ENCODE results near the gene TFB1M.
"Not testable (repeated sequence)": the region's sequence is repeated elsewhere in the genome, so short reads cannot be mapped to it uniquely, and the experiment has no call there.

The TFB1M gene

DNA sequence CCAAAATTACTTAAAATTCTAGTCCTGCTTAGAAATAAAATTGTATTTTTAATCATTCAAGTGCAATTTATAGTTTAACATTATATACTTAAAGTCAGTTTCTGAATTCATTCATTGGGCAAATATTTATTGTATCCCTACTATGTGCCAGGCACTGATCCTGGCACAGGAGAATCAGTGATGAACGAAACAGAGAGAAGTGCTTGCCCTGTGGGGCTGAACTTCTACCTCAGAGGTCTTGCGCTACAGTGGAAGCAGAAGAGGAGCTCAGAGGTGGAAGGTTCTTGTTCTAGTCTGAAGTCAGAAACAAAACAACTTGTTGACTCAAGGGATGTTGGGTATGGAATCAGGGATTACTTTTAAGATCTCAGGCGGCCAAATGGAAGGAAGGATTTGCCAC, 44.5 kb downstream of the TFB1M start:
- no peak overlapping the region for H3K4me3 ChIP-seq (ENCODE audit: low read depth, low read length)
- DNase-seq (ENCODE audit: low read depth): no peak

DNA sequence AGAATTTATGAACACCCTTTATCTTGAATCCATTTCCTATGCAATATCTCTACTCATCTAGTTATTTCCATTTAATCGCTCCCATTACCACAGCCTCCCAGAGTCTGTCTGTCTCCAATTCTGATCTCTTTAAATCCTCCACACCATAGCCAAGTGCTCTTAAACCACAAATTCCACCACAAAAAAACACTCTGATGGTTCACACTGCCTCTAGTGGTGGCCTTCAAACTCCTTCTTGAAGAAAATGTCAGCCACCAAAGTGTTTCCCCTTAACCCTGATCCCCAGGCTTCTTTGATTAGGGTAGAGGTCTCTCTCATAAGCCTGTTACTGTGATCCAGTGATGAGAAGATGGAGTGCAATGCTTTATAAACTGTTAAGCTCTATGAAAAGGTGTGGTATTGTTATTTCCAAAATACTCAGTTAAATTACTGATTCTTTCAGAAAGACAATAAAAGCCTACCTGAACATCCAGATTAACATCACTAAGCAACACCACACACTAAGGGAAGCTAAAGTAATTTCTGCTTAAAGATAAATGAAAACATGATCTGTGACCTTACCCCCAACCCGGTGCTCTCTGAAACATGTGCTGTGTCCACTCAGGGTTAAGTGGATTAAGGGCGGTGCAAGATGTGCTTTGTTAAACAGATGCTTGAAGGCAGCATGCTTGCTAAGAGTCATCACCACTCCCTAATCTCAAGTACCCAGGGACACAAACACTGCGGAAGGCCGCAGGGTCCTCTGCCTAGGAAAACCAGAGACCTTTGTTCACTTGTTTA, 46.0 kb downstream of the TFB1M start:
- not testable (repeated sequence) for DNase-seq (ENCODE audit: low read depth); H3K4me3 ChIP-seq (ENCODE audit: low read depth, low read length)

DNA sequence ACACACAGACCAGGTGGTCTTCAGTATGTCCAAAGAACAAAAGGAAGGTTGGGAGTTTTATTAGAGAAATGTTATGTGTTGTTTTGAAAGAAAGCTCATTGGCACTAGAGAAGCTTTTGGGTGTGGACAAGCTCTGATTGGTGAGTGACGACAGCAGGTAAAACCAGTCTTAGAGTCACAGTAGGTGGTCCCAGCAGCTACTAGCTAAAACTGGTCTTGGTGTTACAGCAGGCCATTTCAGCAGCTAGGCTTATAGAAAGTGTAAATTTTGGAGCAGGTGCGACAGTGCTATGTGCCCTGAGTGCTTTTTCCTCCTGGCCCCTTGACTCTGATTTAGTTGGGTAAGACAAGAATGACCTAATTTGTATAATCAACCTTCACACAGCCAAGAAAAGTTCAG, 46.9 kb downstream of the TFB1M start:
- no peak overlapping the region for H3K4me3 ChIP-seq (ENCODE audit: low read depth, low read length)
- no peak for DNase-seq (ENCODE audit: low read depth)

DNA sequence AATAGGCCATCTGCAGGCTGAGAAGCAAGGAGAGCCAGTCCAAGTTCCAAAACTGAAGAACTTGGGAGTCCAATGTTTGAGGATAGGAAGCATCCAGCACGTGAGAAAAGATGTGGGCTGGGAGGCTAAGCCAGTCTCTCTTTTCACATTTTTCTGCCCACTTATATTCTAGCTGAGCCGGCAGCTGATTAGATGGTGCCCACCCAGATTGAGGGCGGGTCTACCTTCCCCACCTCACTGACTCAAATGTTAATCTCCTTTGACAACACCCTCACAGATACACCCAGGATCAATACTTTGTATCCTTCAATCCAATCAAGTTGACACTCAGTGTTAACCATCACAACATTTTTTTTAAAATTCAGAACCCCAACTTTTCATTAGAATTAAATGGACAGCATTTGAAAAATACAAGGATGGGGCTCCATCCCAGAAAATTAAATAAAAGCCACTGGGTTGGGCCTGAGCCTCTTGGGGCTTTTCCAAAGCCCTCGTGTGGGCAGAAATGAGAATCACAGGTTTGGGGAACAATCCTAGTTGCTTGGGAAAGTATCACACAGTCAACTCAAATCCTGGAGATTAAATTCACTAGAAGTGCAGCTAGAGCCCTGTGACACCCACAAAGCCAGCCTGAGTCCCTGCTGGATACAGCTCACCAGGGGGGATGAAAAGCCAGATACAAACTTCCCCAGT, 48.3 kb downstream of the TFB1M start:
- H3K4me3 ChIP-seq (ENCODE audit: low read depth, low read length): no peak overlapping the region
- no peak for DNase-seq (ENCODE audit: low read depth)

DNA sequence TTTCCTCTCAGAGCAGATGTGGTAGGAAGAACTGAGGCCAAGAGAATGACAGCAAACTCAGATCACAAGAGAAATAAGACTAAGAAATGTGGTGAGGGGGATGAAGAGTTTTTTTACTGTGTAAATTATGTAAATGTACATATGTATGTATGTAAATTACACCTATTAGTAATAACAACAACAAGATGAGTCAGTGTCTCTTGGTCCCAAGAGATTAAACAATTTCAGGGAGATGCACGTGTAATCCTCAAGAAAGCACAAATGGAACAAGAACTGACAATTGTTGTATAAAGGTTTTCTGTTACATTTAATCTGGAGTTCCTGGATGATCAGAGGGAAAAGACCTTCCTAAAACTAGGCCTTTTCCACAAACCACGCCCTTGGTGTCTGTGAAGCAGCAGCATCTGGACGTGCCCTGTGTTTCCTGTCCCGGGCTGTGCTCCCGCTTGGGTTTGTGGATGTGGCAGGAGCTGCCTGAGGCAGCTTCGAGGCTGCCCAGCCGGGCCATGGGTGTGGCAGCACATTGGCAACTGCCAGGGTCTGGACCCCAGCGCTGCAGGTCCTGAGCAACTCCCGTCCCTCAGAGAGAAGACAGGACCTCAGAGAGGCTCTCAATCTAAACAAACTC, 49.5 kb downstream of the TFB1M start:
- no peak overlapping the region for H3K4me3 ChIP-seq (ENCODE audit: low read depth, low read length)
- no peak for DNase-seq (ENCODE audit: low read depth)

DNA sequence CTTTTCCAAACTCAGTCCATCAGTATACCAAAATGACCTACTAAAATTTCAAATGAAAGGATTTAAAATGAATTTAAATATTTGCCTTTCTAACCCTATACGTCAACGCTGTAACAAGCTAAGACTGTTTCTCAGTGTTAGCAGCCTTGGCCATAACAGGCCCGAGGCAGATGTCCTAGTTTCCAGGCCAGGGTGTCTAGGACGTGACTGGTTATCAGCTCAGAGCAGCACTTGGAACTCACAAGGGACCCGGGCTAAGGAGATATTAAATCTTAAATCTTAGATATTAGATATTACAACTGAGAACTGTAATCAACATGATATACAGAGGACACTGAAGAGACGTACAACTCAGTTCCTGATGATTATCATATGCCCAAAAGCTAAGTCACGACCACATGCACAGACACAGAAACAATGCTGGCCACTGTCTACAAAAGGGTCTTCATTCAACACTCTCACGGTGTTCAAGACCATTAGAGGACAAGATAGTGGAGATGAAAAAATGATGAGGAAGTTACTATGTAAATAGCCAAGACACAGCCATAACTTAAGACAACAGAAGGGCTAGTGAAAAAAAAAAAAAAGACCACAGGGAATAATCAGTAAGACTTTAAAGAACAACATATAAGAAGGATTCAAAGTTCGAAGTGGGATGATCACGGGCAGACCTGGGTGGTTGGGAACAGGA, 50.8 kb downstream of the TFB1M start, which contains the start of gene CLDN20:
Gene CLDN20 (plus strand): TSS at position 641 of the 691 bp plus-strand sequence. CDS start 11,707 bp downstream, outside the sequence.
- H3K4me3 ChIP-seq (ENCODE audit: low read depth, low read length): no peak within 1 kb of the TSS
- no peak for DNase-seq (ENCODE audit: low read depth)

DNA sequence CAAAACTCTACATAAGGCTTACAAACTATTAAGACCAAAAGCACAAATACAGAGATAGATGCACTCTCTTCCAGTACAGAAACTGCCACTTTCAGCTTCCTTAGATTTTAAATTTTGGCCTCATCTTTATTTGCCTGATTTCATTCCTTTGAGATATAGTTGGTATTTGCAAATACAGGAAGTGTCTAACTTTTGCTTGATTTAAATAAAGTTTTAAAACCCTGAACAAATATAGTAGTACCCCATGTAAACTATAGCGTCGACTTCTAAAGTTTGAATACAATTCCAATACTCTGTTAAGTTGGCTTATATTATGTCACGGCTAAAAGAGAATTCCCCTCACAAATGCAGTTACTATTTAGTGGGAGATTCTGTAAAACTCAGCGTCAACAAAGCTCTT, 51.6 kb downstream of the TFB1M start:
- no peak overlapping the region for H3K4me3 ChIP-seq (ENCODE audit: low read depth, low read length)
- DNase-seq (ENCODE audit: low read depth): no peak

DNA sequence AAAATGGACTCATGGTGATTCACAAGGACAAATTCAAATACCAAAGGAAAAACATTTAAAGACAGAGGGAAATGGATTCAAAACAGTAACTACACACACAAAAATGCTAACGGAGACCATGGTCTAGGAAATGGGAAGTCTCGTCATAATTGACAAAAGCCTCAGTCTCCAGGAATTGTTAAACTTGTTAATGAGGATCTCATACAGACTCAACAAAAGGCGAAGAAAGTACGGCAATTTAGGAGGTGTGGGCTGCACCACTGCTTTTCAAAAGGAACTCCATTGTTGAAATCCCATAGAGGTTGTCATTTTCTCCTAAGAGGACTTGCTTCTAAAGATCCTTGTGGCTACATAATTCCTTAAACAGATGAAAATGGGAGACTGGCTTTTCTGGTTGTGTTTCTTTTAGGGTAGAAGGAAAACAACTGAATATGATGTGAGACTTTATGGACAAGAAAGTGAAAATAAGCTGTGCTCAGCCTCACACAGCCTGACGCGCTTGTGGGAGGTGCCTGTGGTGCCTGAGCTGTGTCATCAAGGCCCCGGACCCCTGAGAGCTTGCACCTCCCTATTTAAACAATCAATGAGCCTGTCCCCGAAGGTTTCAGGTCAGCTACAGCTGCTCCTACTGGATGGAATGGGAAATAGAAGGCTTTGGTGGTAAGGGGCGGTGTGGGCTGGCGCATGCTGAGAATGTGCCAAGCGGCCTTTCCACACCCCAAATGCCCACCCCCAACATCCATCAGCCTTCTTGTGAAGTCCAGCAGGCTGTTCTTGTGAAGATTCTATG, 53.0 kb downstream of the TFB1M start:
- no peak for DNase-seq (ENCODE audit: low read depth)
- H3K4me3 ChIP-seq (ENCODE audit: low read depth, low read length): no peak overlapping the region

DNA sequence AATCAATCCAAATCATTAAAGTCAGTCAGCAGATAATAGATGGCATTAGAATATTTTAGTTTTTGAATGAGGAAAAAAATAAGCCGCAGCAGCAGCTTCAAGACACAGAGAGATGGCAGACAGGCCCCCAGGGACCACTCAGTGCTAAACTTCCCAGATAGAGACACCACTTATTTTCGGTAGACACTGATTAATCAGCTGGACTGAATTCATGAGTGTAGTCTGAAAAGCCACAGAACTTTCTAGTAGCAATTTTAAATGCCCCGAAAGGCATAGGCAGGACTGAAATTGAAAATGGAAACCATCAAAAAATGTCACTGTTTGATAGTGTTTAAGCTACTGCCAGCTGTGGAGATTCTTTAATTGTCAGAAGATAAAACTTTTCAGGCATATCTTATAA, 53.6 kb downstream of the TFB1M start:
- no peak overlapping the region for H3K4me3 ChIP-seq (ENCODE audit: low read depth, low read length)
- DNase-seq (ENCODE audit: low read depth): no peak

DNA sequence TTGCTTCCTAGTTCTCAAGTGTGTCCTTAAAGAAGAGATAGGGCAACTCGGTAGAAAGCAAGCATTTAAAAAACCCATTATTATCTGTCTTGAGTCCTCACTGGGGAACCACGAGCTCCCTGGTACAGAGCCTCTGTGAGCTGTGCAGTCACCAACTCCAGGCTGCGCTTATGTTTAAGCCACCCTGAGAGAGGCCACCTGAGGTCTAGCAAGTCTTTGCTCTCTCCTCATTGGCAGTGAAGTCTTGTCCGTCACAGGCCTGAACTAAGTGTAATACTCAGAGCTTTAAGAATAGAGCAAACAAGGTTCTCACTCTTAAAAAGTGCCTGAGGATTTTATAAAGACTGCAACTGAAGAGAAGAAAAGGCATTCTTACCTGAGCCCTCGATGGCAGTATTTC, 54.4 kb downstream of the TFB1M start:
- no peak for DNase-seq (ENCODE audit: low read depth)

DNA sequence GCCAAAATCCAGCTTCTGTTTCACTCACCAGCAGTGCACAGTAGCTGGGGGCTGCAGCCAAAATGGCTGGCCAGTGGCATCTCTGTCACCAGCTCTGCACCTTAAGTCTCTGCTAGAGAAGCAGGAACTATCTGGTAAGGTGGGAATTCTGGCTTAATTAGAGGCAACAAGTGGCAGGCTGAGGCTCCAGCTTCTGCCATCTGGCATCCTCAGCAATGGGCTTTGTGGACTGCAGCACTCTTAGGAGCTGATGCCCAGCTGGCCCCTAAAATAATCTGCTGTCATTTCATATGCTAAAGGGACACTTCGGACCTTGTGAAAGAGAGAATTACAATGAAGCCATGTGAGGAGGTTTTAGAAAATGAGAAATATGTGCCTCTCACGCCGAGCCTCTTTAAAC, 55.1 kb downstream of the TFB1M start:
- DNase-seq (ENCODE audit: low read depth): no peak
- no peak overlapping the region for H3K4me3 ChIP-seq (ENCODE audit: low read depth, low read length)

More for the DNA sequence above, 54.4 kb downstream of the TFB1M start:
- H3K4me3 ChIP-seq (ENCODE audit: low read depth, low read length): no peak overlapping the region

DNA sequence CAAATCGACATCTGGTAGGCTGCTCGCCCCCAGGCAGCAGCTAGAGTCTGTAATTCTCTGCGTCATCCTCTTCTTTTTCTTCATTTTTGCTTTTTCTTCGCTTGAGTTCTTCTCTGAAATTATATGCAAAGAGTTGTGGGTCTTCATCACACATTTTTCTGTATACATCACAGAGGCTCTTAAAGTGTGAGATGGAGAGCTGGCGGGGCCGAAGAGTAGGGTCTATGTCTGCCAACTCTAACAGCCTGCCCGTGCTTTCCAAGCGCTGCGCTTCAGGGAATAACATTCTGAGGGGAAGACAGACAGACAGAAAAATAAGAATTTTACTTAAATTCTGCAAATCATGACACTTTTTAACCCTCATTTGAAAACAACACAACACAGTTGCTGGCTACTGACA, 56.5 kb downstream of the TFB1M start:
- no peak overlapping the region for H3K4me3 ChIP-seq (ENCODE audit: low read depth, low read length)
- DNase-seq (ENCODE audit: low read depth): no peak

DNA sequence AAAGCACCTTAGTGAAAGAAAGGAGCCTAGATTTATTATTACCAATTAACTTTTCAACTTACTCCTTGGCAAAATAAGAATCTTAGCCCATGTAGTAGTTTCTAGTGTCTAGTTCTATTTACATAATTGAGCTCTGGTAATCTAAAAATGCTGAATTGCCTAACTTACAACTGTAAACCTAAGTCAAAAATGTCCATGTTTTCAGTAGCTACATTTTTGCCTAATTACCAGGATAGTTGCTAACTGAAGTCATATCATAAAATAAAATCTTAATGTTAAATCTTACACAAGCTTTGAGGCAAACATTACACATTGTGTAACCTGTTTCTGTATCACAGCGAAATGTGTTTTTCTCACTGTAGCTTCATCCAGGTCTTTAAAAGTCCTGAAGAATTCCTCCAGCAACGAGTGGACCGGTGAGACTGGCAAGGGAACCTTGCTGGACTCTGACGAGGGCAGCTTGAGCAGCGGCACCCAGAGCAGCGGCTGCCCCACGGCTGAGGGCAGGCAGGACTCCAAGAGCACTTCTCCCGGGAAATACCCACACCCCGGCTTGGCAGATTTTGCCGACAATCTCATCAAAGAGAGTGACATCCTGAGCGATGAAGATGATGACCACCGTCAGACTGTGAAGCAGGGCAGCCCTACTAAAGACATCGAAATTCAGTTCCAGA, 58.0 kb downstream of the TFB1M start:
- DNase-seq (ENCODE audit: low read depth): no peak

DNA sequence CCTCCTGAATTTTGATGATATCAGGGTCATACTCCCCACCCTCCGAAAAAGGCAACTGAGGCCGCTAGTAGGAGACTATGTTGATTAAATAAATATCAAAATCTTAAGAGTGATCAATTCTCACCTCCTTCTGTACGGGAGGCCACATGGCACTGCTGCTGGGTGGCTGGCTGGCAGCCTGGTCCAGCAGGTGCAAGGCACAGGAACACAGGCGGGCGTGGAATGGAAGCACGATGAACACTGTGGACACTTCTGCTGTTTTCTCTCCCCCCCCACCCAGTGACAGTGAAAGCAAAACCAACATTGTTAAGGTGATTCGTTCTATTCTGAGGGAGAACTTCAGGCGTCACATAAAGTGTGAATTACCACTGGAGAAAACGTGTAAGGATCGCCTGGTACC, 60.1 kb downstream of the TFB1M start:
- no peak for DNase-seq (ENCODE audit: low read depth)
- H3K4me3 ChIP-seq (ENCODE audit: low read depth, low read length): no peak overlapping the region

More for the DNA sequence above, 58.0 kb downstream of the TFB1M start:
- H3K4me3 ChIP-seq (ENCODE audit: low read depth, low read length): no peak overlapping the region

DNA sequence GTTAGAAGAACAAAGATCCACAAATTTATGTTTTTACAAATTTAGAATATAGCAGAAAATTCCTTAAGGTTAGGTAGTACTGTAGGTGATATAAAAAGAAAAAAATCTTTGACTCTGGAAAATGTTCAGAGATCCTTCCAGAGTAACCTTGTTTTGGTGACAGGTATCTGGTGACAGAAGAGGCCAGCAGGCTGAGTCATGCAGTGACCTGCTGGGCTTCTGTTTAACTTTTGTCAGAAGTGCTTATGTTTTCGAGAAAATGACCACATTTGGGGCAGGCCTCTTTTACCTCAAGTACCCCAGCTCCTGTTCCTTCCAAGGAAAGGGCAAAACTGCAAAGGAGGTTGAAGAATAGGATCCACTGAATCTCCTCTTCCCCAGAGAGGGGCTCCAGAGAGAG, 60.9 kb downstream of the TFB1M start:
- no peak for DNase-seq (ENCODE audit: low read depth)
- no peak overlapping the region for H3K4me3 ChIP-seq (ENCODE audit: low read depth, low read length)

DNA sequence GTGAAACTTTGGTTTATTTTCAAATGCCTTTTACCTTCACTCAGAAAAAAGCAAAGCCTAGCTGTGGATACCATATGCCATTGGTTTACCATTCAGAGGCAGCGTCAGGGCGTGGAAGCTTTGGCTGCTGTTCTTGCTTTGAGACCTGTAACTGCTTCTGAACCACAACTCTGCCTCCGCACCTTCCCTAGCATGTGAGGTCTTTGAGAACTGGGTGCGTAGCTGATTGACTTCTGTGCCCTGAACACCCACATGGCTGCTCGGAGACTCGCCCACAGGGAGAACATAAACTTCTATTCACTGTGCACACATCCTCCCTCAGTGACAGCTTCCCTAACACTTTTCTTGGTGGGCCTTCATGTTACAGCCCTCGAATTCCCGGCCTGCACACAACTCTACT, 61.7 kb downstream of the TFB1M start:
- no peak overlapping the region for H3K4me3 ChIP-seq (ENCODE audit: low read depth, low read length)
- no peak for DNase-seq (ENCODE audit: low read depth)

DNA sequence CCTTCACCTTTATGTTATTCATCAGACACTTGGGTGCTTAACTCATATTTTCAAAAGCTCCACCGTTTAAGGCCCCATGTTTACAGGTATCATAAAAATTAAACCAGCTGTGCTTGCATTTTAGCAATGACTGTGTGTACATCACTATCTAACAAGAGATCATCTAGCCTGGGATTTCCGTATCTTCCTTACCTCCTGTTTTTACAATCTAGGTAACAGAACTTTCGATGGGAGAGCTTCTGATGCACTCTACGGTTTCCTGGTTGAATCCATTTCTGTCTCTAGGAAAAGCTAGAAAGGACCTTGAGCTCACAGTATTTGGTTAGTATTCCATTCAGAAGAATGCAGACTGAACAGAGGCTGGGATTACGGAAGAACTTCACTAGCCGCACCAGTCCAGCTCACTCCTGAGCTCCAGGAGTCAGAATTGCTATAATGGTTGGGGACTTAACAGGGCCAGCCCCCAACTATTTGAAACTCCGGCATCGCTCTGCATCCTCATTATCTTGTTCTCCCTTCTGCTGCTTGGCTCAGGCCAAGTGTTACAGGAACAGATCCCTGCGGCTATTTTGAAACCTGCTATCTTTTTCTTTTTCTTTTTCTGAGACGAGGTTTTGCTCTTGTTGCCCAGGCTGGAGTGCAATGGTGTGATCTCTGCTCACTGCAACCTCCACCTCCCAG, 63.4 kb downstream of the TFB1M start:
- H3K4me3 ChIP-seq (ENCODE audit: low read depth, low read length): no peak overlapping the region
- DNase-seq (ENCODE audit: low read depth): no peak
